Stimulated activated CD8-positive, alpha-beta memory T cell treated with anti-CD3 and anti-CD28 coated beads, Interleukin-4, amount 100 ng/mL, for 24 hours (primary cell): Measurements from ENCODE around the gene ADAMTS18.

Experiments
- DNase-seq: peaks from one replicate; pipeline ENCODE4 v3.0.0-alpha.2; 2020; ENCODE audit warnings: low read depth

ADAMTS18 gene

DNA sequence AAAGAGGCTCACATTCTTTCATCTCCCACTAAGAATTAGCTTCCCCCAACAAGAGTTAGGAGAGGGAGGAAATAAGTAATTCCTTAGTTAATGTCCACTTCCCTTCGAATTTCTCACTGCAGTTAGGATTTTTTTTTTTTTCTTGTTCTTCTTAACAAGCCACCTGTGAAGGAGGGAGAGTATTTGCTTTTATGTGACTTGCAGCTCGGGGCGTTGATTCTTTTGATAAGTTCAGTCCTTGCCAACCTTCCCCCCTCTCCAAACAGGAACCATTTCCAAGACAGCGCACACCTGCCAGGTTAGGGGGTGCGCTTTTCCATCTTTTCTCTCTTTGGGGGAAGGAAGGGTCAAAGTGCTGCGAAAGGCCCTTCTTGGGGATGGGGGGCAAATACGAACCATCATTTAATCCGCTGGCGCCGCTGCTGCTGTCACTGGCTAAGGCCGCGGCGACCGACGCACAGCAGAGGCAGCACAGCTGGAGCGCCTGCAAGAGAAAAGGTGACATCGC lies 758 bp downstream of the ADAMTS18 start:
- no peak for DNase-seq

DNA sequence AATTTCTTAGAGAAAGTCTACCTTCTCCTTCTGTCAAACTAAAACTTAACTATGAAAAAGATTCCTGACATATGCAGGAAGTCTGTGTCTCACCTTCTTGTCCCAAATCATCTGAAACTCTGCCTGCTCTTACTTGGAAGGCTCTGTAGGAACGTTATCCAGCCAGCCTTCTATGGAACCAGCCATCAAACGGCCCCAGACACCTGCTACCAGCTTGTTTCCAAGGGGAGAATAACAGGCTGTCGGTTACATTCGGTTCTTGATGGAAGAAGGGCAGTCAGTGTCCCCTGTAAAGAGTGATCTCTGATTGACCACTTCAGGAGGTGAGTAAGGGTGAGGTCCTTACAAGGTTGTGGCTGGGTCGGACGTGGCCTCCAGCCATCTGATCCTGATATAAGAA lies 1.7 kb downstream of the ADAMTS18 start:
- no peak for DNase-seq

DNA sequence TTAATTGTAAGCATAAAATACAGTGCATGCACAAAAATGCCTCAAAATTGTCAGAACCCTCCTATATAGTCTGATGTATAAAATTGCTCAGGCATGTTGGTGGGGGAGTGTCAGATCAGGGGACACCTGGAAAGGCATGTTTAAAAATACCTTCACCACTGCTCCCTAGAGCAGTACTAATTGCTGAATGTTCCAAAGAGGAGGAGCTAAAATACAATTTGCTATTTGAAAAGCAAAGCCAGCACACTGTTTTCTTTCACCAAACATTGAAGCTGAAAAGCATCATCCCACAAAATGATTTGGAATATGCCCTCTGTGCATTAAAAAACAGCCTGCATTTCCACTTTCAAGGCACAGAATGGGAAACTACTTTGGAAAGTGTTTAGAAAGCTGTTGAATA lies 2.6 kb downstream of the ADAMTS18 start:
- no peak for DNase-seq

DNA sequence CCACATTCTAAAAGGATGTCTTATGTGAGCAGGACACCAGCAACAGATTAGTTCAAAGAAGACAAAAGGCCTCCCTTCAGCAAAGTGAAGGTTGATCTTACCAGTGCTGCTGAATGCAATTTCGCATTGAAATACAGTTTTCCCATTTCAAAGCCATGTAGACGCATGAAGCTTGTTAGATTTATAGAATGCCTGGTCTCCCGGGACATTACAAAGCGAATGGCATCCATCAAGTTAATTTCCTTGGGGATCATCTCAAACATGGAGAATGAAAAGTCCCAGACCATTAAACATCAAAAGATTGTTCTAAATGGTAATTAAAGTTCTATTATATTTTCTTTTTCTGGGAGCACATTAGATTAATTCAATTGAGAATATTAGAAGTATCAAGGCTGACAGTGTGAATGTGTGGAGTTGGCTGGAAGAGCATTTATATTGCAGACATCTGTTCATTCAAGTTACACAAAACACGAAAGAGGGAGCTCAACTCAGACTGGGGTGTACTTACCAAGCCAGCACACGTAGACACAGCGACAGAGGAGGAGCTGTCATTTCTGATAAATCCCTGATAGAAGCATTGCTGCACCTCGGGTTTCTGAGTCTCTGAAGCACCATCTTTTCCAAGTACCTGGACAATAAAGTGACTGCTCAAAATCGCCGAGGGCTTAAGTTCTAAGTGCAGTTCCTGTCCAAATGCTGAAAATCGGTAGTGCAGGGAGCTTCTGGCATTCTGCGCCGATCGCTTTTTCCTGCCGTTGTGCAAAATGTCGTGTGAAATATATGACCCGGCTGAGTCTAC lies 3.8 kb downstream of the ADAMTS18 start:
- no peak for DNase-seq

DNA sequence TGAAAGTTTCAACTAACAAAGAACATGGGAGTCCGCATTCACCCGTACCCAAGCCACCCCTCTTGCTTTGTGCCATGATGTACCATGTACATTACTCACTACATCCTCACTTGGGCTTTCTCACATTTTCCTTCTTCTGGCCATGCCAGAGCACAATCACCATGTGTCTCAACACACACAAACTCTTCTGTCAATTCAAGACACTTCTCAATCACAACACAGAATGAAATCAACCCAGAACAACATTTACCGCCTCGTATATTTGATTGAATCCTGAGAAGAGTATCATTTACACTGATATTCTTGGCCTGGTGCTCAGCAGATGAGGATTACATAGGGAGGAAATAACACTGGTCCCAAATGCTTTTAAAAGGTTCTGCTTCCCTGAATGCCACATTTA lies 4.5 kb downstream of the ADAMTS18 start:
- no peak for DNase-seq

DNA sequence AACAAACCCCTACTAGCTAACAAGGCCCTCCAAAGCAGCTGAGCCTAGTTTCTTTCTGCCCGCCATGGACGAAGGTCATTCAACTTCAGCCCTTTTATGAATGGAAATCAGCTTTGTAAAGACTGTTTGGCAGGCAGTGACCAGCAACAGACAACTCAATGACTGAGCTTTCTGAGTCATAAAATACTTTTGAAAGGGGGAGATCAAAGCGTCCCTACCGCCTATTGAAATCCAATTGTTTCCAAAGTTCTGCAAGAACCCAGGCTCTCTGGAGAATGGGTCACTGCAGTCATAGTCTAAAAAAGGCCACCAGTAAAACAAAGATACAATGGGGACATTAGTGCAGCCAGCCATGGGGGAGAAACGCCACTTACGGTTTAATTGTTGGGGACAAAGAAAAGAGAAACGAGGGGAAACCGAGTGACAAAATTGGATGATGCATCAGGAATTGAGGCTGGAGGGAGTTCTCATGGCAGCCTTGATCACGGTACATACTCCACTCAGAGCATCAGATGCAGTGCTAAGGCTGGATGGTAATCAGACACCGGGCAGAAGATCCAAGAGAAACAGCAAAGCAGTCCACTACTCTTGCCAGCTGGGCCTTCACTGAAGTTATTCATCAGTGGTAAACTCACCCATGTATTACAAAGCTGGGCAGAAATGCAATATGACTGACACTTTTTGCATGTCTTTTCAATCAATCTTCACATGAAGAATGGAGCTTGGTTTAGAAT lies 9.8 kb downstream of the ADAMTS18 start:
- no peak for DNase-seq

DNA sequence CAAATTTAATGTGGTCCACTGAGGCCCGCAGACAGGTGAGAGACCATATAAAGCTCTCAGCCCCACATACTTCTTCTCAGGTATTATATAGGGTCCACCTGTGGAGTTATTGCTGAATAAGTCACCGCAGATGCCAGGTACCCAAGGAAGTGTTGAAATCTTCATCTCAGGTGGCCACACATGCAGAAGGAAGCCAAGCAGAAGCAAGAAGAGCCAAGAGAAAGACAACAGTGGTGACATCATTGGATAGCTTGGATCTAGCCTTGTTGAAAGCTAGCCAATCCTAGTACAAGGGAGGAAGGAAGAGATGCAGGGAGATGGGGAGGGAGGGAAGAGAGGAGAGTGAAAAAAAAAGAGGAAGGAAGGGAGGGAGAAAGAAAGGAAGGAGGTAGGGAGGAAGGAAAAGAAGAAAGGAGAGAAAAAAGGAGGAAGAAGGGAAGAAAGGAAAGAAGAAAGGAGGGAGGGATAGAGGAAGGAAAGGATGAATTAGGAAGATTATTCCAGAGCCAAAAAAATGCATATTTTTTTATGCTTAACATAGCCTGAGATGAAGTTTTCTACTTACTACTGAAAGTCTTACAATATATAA lies 12.5 kb downstream of the ADAMTS18 start:
- no peak for DNase-seq

DNA sequence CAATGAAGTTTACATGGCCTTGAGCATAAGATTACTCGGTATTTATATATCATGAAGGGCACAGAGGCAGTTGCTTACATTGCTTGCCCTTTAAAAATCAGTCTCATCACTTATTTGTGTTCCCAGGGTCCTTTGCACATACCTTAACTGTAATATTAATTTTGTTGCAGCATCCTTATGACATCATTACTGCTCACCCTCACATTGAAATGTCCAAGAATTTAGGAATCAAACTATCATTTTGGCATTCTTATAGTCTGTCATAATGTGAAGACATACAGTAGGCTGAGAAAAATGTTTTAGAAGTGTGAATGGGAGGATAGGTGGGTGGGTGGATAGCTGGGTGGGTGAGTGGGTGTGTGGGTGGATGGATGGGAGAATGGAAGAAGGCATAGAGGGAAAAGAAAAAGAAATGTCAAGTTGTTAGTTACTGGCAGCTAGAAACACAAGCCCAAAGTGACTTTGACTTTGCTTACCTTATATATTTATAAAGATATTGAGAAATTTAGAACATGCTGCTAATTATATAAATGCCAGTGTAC lies 17.8 kb downstream of the ADAMTS18 start:
- DNase-seq: no peak

DNA sequence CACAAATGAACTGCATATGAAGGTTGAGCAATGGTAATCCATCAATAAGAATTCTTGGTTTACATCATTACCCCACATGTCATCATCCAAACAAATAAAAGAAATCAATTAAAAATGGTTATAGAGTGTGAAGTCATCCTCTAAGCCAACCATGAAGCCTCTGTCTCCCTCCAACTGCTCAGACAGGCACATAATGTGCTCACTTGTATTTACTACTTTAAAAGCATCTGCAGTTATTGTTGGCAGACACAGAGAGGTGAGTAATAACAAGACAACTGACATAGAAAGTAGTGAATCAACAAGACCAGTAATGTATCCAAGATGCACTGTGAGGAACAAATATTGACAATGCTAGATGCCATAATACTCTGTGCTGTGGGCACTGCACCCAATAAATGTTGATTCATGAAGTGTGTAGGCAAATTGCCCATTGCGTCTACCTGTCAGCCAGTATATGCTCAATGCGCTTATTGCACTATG lies 20.0 kb downstream of the ADAMTS18 start:
- no peak for DNase-seq

DNA sequence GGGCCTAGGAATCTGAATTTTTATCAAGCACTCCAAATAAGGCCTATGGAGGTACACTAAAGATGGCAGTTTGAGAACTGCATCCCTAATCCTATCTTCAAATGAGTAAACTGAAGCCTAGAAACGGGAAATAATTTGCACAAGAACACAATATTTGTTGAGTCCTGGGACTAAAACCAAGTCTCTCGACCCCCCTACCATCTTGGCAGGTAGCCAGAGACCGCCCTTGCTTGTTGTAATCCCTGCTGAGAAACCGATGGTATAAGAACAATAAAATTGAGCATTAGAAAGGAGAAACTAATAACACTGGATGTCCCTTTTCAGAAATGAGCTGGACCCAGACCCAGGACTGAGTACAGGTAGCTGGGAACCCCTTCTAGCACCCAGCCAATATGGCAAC lies 24.4 kb downstream of the ADAMTS18 start:
- DNase-seq: no peak

DNA sequence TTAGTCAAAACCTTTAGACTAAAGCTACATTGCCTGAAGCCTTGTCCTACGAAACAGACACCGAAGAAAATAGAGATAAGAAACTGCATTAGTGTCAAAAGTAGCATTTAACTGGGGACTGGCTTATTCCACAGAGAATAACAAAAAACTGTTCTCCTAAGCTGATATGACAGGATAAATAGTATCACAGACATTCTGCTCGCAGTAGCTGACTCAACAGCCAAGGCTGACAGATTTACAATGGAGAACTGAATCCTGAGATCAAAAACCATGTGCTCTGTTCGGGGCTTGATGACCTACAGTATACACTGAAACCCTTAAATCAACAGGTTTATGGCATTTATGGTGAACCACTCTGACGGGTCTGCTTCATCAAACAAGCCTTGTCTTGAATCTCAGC lies 25.5 kb downstream of the ADAMTS18 start:
- DNase-seq: no peak

DNA sequence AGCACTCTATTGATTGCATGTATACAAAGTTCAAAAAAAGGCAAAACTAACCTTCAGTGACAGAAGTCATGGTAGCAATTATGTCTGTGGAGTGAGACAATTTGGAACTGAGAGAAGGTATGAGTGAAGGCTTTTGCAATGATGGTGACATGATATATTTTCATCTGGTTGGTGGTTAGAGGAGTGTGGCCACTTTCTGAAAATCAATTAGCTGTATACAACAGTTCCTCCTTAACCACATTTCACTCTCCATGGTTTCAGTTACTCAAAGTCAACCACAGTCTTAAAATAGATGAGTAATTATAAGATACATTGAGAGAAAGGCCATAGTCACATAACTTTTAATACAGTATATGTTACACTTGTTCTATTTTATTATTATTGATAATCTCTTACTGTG lies 26.2 kb downstream of the ADAMTS18 start:
- DNase-seq: no peak

DNA sequence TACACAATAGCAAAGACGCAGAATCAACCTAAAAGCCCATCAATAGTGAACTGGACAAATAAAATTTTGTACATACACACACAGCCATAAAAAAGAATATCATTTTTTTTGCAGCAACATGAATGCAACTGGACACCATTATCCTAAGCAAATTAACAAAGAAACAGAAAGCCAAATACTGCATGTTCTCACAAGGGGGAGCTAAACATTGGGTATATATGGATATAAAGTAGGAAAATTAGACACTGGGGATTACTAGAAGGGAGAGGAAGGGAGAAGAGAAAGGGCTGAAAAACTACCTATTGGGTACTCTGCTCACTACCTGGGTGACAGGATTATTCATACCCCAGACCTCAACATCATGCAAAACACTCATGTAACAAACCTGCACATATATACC lies 28.2 kb downstream of the ADAMTS18 start:
- no peak for DNase-seq

DNA sequence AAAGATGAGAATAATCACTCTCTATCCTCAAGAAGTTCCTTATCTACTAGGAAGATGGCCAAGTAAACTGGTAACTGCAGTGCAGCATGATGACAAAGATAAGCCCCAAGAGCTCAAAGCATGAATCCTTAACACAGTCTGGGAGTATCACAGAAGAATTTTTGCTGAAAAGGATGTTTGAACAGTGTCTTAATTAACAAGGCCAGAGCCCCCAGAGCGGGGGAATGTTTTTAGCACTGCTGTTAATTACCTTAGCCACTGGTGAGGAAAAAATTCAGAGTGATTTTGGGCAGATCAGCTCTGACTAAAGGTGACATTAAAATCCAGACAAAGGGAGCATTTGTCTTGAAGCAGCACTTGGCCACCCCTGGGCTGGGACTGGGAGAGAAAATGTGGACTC lies 30.1 kb downstream of the ADAMTS18 start:
- DNase-seq: no peak

DNA sequence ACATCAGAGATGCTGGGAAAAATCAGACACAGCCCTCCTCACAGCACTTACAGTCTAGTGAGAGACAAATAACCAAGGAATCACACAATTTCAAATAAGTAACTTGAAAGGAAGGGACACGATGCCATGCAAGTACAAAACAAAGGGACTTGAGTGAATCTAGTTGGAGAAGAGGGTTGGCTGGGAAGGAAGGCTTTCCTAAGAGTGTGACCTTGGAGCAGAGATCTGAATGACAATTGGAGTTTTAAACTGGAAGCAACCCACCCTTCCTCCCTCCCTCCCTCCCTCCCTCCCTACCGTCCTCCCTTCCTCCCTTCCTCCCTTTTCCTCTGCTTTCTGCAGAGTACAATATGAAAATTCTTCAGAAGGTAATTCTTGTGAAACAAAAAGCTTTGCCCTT lies 31.1 kb downstream of the ADAMTS18 start:
- DNase-seq: no peak

DNA sequence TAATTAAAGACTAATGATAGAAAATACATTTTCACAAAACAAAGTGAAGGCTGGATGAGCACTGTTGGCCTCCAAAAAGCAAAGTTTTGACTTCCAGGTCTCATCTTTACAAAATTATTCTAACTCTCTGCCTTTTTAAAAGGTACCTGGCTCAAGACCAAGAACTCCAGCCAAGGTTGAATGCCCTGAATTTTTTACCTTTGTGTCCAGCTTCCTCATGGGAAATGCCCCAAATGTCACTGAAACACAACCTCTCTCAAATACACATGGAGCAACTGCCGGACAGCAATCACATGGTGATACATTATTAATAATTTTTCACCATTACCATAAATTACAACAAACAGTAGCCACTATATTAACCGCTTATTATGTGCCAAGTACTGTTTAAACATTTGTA lies 32.2 kb downstream of the ADAMTS18 start:
- no peak for DNase-seq

DNA sequence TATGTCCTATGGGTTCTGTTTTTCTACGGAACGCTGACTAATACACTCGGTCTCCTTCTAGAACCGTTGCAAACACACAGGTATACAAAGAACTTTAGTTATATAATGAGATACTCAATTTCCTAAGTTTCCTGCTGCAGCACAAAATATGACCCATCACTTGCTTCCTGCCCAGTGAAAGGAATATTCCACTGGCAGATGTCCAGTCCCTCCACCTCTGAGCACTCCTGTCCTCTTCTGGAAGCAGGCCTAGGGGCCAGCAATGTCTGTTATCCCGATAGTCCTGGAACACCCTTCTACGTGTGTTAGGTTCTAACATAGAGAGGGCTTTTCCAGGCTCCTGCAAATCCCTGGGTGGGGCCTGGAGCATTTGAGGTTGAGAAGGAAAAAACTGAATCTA lies 32.7 kb downstream of the ADAMTS18 start:
- no peak for DNase-seq

DNA sequence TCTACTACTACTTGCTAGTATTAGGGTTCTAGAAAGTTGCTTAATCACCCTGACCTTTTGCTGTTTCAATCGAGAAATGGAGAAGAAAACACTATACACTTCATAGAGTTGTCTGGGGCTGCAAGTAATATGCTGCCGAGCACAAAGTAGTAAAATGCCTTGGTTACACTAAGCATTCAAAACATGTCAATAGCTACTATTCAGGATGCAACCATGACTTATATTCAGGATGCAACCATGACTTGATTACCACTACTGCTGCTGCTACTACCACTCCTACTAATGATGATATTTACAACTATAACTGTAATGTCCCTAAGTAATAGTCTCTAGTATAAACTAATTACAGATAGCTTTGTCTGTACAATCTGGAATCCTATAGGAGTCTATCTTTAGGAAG lies 35.3 kb downstream of the ADAMTS18 start:
- DNase-seq: no peak

DNA sequence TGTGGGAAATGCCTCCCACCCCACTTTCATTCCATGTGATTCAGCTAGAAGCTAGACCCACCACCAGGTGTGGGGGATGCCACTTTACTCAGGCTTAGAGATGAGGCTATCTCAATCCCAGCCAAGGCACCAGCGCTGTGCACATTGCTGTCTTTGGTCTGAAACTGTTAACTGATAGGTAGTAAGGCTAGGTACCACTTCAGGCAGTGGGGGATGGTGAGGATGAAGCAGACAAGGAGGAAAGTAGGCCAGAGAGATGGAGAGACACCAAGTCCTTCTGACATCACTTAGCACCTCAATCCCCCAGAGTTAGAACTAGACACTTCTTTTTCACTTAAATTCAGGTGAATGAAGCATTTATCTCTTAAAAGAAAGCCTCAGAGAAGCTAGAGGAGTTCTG lies 35.8 kb downstream of the ADAMTS18 start:
- DNase-seq: no peak

DNA sequence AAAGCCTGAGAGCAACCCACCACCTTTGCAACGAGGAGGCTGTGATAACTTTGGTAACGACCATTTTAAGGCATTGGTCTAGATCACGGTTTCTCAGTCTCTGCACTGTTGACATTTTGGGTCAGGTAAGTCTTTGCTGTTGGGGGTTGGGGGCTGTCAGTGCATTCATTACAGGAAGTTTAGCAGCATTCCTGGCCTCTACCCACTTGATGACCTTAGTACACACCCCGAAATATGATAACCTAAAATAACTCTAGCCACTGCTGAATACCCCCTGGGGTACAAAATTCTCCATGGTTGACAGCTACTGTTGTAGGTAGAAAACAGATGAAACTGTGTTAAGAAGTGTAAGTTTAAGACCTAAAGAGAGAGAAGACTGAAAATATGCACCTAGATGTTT lies 36.3 kb downstream of the ADAMTS18 start:
- no peak for DNase-seq

DNA sequence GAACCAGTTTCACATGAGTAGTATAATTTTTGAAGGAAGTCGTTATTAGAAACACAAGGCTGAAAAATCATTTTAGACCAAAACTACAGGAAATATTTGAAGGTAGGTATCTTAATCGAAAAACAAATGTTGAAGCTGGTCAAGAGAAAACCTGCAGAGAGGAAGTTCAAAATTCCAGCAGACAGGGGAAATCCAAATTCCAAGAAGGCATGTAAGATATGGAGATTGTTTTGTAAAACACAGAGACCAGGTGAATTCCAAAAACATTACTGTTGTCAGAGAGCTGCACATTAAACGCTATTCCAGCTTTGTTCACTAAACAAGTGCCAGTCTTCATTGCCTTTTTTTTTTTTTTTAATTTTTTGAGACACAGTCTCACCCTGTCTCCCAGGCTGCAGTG lies 38.4 kb downstream of the ADAMTS18 start:
- DNase-seq: no peak

DNA sequence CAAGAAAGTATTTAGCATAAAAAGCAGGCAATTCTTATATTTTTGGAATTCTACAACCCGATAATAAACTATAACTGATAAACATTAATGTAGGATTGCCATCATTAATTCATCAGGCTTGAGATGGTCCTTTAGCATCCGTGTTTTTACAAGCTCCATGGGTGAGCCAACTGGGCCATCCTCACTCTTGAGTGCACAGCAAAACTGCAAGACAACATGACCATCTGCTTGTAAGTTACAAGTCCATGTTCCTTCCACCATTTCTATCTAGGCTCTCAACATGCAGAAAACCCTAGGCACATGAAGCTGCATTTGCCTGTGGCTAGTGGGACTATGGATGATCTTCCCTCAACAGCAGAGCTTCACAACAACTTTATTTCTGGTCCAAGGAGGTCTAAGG lies 40.1 kb downstream of the ADAMTS18 start:
- DNase-seq: no peak

DNA sequence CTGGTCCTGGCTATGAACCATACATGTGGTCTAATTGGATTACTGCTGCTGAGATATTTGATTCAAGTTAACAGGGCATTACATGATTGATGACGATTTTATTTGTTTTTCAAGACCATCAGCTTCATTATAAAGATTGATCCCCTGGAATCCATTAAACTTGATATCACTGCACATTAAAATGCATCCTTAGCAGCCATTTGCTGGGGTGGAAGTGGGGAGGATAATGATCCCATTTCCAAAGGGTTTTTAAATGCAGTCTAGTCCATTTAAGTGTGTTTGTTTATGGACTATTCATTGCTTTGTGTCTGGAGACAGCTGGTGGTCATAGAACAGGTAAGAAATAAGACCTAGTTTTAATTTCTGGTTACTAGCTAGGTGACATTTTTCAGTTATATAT lies 40.9 kb downstream of the ADAMTS18 start:
- no peak for DNase-seq
